CD4-positive, alpha-beta T cell treated with Interleukin-10 for 1 hour (primary cell): ENCODE data around the gene TANC2.
"Not testable (repeated sequence)": the region's sequence is repeated elsewhere in the genome, so short reads cannot be mapped to it uniquely, and the experiment has no call there.

Experiments used
- DNase-seq: peaks from one replicate; pipeline ENCODE4 v3.0.0-alpha.2; 2020

The TANC2 gene

DNA sequence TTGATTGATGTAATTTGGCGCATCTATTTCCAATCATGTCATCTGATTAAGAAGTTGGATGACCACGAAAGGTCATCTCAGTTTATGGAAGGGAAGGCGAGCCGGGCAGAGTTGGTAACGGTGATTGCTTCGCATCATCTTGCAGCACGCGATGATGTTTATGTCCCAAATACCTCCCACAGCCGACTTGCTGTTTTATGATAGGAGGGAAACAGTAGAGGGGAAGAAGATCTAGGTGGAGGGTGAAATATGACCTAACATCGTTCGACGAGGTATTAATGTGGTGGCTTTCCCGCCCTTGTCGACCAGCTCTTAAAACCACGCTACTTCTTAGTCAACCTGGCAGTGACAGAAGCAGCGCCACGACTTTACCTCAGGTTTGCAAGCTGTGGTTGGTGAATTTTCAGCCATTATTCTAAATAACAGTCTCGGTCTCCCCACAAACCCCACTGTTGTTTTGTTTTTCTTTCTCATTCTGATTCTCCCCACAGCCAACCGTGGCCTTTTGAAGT, 805 bp upstream of the TANC2 start:
- no peak for DNase-seq

DNA sequence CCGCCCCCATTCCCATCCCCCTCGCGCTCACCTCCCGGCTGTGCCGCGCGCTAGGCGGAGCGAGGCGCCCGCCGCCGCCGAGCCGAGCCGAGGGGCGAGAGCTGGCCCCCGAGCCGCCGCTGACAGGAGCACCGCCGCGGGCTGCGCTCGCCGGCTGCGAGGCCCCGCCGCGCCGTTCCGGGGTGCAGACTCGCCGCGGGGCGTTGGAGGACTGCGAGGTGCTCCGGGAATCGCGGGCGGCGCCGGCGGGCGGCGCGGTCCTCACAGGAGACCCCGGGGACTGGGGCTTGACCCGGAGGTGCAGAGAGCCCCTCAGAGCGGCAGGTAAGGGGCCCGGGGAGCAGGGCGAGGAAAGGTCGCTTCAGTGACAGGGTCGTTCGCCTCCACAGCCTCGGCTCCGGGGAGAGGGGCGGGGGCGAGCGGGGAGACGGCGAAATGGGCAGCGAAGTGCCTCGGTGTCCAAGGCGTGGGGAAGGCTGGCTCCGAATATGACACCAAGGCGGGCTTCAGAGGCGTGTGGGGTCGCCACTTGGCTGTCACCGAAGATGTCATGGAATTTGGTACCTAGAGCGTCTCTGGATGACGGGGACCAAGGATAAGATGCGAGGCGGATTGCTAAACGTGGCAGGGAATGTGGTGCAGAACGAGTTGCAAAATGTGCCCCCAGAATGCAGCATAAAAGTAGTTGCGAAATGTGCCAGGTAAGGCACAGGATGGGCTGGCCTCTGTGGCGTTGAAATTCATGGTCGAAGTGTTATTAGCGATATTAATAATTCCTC, 580 bp downstream of the TANC2 start:
- DNase-seq: no peak

DNA sequence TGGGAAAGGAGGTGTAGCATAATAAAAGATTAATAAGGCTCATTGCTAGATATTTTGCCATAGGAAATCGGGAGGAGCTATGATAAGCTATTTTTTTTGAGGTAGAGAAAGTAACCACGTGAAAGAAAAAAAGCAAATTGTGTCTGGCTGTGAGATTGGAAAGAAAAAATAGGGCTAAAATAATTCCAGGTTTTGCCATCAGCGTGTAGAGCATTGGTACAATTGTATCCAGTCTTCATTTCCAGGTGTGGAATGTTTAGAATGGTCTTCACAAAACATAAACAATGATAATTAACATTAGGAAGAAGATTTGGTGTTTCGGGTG, 1.1 kb downstream of the TANC2 start:
- no peak for DNase-seq

DNA sequence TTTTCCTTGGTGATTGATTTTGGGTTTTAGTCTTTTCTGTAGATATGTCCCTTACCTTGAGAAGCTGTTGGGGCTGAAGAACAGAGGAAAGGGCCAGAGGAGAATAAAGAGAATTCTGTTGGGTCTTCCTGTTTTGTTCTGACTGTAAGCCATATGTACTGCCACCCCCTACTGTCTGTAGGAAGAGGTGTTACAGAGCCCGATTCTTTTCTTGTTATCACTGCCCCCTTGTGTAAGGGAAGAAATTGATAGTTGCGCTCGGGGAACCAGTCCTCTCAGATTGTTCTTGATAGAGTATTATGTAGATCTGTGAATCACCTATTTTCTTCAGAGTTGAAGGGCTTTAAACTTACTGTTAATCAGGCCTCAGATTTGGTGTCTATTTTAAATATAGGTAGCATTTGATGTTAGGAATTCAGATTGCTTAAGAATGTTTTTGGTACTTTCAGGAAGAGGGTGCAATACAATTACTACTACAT, 2.4 kb downstream of the TANC2 start:
- DNase-seq: peak; percentile 84

DNA sequence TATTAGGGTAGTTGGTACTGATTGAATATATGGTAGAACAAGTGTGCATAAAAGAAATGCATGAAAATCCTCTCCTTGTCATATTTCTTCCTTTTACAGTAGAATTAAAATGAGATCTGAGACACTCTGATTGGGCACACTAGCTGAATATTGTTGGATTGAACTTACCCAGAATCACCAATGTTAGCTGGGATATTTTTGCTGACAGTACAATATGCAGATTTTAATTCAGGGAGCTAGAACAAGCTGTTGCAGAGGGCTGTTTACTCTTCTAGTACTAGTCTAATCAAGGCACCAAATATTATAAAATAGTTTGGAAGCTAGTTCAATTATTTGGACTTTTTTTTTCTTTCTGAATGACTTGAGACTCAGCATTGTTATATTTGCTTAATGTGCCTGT, 4.6 kb downstream of the TANC2 start:
- no peak for DNase-seq

DNA sequence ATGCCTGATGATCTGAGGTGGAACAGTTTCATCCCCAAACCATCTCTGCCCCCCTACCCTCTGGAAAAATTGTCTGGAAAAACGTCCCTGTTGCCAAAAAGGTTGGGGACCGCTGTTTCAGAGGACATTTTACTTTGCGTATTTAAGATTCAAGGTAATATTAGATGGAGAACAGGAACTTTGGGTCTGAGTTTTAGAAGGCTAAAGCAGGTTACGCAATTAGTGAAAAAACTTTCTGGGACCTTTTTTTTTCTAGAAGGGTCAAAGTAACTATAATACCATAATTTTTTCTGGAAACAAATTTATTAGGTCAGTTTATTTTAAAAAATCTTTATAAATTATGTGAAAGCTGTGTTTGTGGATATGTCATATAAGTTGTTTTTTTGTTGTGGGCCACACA, 5.8 kb downstream of the TANC2 start:
- DNase-seq: no peak

DNA sequence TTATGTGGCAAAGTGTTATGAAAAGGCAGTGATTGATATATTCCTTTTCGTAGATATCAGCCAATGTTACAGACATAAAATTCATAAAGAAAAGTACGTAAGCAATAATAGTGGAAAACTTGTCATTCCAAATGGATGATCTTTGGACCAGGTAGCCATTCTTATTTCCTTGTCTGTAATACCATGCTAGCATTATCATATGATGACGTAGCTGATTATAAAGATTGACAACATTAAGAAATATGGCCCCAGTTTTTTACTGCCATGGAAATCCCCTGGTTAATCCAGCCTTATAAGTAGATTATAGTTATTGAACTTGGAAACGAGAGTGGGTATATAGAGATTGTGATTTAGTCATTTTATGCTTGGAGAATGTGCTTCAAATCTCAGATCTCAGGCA, 8.8 kb downstream of the TANC2 start:
- no peak for DNase-seq

DNA sequence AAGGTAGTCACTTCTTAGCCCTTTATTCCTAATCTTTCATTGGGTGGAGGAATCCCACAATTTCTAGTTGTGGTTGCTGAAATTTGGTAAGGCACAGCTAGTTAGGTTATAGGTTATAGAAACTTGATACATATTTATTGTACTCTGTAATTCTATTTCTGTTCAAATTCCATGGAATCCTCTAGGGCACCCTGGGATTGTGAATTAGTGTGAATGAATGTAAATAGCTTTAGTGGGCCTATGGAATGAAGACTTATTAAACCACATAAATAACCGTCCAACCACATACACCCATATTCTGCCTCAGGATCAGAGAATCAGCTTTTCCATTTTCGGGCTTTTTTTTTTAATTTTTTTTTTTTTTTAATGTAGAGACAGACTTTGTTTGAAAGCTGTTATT, 9.2 kb downstream of the TANC2 start:
- DNase-seq: no peak

DNA sequence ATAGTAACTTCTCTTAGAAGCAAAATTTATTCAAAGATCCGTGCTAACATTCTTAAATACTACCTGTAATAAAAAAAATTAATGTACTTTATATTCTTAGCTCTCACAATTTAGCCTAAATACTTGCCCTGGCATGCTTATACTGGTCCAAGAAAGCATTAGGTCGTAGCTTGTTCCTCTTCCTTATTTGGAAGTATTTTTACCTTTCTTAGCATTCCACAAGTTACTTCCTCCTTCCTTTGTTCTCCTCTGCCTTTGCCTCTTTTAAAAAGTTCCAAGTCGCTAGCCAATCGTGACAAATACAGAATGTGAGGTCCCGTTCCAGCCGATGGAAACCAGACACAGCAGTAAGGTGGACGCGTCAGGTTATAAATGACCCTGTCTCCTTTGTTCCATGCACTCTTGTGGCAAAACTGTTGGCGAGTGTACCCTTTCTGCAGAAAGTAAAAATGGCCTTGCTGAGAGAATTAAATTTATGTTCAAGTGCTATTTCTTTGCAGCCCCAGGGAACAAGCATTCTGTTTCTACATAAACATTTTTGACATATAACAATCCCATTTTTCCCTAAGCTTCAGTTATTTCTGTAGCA, 10.7 kb downstream of the TANC2 start:
- DNase-seq: not testable (repeated sequence)

DNA sequence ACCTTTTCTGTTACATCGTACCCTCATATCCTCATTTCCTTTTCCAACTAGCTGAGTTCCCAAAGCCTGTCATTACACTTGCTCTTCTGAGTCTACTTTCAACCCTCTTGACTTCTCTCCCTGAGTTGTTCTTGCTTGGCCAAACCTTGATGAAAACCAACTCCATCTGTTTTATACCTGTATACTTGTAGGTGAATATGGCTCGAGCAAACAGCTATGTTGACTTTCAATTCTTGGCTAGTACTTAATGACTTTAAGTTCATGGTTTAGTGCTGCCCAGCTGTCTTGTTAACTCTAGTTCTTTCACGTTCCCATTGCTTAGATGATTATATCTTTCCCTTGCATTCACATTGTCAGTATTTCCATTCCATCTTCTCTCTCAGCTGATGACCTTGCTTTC, 14.8 kb downstream of the TANC2 start:
- no peak for DNase-seq

DNA sequence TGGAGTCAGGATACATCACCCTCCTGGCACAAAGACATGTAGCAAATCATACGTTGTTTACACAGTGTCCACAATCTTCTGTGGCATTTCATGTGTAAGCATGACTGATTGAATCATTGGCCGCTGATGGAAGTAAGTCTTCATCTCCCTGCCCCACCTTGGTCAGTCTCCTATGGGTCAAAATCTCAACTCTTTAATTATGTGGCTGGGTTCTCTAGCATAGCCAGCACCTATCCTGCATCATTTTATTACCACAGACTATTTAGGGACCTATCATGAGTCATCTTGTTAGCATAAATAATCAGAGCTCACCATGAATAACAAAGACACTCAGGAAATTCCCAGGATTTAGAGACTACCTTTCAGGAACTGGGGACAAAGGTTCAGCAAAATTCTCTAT, 15.9 kb downstream of the TANC2 start:
- DNase-seq: no peak

DNA sequence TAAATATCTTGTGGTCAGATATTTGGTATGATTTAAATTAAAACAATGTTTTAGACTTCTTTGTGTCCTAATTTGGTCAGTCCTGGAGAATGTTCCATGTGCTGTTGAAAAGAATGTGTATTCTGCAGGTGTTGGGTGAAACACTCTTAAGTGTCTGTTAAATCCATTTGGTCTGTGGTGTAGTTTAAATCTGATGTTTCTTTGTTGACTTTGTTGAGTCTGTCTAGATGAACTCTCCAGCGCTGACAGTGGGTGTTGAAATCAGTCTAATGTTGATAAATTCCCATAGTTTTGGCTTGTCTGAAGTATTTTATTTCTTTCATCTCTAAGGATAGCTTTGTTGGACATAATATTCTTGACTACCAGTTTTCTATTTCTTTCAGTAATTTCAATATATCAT, 18.8 kb downstream of the TANC2 start:
- DNase-seq: no peak

DNA sequence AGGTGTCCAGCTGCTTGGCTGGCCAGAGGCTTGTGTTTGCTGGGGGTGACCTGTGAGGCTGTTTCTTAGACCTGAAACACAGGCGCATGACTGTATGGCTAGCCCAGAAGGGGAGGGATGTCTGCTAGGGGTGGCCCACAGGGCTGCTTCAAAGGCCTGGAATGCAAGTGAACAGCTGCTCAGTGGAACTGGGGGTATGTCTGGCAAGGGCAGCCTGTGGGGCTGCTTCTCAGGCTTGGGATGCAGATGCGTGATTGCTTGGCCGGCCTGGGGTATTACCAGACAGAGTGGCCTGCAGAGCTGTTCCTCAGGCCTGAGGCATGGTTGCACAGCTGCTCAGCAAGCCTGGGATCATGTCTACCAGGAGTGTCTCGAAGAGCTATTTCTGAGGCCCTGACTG, 20.5 kb downstream of the TANC2 start:
- DNase-seq: no peak

DNA sequence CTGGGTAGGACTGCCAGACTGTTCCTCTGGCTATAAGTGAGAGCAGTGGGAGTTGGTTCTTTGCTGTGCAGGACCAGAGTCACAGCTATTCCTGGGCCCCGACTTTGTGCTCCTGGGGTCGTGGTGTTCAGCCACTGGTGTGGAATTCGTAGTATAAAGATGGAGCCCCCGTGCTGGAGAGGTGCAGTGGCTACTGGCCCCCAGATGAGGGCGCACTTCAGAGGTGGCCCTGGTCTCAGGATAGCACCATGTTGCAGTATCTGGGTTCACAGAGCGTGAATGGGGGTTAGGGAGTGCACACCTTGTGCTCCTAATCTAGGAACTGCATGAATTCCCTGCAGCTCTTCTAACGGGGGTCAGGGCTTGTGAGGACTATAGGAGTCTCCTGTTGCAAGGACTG, 21.1 kb downstream of the TANC2 start:
- no peak for DNase-seq

DNA sequence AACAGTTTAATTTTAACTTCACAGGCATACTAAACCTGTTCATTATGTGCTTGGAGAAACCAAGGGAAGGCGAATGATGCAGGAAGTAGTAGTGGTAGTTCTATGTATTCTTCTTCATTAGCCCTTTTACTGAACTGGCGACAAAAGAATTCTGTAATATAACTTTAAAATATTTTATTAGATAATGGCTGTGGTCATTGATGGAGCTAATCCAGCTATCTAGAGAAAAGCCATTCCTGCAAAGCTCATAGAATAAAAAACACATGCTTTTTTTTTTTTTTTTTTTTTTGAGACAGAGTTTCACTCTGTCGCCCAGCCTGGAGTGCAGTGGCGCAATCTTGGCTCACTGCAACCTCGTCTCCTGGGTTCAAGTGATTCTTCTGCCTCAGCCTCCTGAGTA, 23.5 kb downstream of the TANC2 start:
- DNase-seq: no peak

DNA sequence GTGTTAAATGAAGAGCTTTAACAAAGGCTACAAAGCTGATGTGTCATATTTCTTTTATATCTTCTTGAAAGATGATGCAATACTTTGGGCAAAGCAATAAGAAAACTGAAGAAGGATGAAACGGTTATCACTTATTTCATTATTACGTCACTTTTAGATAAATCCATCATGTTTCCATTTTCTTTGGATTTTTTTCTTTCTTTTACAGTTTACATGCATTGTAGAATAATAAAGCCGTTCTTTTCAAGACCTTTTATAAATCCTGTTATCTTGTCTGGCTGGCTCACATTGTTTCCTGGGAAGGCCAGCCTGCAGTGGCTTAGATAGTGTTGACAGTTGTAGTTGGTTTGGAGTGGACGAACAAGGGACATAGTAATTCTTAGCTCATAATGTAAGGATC, 28.9 kb downstream of the TANC2 start:
- DNase-seq: no peak

DNA sequence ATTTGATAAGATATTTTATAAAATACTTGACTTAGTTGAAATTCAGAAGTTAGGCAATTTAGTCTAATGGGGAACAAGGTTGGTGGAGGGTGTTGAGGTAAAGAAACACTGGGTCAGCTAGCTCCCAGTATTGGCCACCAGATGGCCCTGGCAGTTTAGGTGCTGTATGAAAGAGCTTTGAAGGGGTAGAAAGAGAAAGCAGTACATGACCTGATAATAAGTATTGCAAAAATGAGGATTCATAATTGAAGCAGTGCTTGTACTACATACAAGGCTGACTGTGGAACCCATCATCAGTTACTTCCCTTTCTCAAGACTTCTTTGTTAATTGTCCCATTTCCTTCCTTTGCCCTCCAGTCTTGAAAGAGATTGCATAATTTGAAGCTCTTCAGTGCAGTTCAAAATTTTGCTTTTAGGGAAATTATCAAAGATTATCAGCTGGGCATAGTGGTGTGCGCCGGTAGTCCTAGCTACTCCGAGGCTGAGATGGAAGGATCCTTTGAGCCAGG, 29.4 kb downstream of the TANC2 start:
- peak; percentile 19 for DNase-seq

DNA sequence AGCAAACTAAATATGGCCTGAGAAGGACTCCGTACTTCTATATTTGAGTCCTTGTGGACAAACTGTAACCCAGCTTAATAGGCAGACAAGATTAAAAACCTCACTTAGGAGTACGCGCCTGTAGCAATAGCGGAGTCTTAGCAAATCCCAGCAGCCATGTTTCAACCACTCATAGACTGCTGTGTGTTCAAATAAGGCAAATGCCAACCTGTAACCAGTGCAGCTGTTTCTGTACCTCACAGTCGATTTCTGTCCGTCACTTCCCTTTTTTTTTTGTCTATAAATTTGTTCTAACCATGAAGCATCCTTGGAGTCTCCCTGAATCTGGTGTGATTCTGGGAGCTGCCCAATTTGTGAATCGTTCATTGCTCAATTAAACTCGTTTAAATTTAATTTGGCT, 30.2 kb downstream of the TANC2 start:
- no peak for DNase-seq

DNA sequence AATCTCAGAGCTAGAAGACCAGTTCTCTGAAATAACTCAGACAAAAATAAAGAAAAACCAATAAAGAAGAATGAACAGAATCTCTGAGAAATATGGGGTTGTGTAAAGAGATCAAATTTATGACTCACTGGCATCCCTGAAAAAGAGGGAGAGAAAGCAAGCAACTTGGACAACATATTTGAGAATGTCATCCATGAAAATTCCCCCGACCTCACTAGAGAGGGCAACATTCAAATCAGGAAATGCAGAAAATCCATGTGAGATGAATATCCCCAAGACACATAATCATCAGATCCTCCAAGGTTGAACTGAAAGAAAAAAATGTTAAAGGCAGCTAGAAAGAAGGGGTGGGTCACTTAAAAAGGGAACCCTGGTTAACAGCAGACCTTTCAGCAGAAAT, 32.1 kb downstream of the TANC2 start:
- DNase-seq: no peak

DNA sequence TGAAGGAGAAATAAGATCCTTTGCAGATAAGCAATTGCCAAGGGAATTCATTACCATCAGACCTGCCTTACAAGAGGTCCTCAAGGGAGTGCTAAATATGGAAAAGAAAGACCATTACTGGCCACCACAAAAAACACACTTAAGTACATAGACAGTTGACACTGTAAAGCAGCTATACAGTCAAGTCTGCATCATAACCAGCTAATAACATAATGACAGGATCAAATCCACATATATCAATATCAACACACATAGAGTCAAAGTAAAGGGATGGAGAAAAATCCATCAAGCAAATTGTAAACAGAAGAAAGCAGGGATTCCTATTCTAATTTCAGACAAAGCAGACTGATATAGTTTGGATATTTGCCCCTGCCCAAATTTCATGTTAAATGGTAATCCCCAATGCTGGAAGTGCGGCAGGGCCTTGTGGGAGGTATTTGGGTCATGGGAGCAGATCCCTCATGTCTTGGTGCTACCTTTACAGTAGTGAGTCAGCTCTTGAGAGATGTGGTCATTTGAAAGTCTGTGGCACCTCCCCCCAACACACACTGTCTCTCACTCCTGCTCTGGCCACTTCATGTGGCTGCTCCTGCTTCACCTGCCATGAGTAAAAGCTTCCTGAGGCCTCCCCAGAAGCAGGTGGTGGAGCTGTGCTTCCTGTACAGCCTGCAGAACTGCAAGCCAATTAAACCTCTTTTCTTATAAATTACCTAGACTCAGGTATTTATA, 32.8 kb downstream of the TANC2 start:
- no peak for DNase-seq

DNA sequence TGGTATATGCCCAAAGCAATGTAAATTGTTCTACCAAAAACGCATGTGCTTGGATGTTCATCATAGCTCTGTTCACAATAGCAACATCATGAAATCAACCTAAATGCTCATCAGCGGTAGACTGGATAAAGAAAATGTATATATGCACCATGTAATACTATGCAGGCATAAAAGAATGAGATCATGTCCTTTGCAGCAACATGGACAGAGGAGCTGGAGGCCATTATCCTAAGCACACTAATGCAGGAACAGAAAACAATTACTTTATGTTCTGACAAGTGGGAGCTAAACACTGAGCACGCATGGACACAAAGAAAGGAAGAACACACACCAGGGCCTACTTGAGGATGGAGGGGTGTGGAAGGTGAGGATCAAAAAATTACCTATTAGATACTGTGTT, 33.7 kb downstream of the TANC2 start:
- no peak for DNase-seq

DNA sequence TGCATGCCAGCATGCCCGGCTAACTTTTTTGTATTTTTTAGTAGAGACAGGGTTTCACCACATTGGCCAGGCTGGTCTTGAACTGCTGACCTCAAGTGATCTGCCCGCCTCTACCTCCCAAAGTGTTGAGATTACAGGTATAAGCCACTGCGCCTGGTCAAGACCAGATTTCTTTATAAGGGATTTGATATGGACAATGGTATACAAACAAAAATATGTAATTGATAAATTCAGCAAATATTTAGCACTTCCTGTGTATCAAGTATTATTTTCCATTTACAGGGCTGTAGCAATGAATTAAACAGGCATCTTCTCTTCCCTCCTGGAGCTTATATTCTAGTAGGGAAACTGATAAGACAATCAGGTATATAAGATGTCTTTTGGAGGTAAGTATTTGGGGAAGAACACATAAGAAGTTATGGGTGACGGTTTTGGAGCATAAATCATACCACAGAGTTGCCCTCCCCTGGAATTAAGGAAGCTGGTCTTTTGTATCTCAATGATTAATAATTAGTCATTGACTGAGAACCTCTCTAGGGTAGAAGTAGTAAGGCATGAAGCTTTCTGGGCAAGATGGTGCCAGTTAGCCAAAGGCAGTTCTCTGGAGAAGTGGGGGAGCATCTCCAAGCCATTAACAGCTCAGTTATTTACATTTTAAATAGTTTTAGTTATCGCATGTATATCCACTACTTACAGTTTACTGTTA, 35.8 kb downstream of the TANC2 start:
- no peak for DNase-seq

DNA sequence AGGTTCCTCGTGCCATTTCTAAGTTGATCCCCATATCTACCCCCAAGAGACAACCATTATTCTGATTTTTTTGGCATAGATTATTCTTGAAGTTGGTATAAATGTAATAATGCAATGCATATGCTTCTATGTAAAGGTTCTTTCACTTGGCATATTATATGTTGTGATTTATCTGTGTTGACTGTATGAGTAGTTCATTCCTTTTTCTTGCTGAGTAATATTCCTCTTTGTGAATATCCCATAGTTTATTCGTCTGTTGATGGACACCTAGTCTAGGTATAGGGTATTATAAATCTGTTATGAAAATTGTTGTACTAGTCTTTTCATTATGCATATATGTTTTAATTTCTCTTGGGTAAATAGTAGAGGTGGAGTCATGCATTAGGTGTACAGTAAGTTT, 36.6 kb downstream of the TANC2 start:
- DNase-seq: no peak
